ENCODE data around the gene KRABD2.

GRCh38 chr17:8341456-8341855 is 35.0 kb downstream of the KRABD2 start:
- TF ChIP-seq EZH2phosphoT487 (IDR thresholded peaks at IDR 0.05; ENCODE audit: insufficient read depth, low read depth): no peak
- TF ChIP-seq EZH2 (IDR thresholded peaks at IDR 0.05; ENCODE audit: insufficient read depth, poor library complexity, severe bottlenecking): no peak
